Amniotic epithelial cell (primary cell): Measurements from ENCODE around the gene P4HTM.

Source experiments
- DNase-seq: peaks from one replicate; pipeline ENCODE4 v3.0.0-alpha.2; 2010; ENCODE audit warnings: low read depth

Gene P4HTM

GRCh38 chr3:48989796-48990635 lies at the start of gene P4HTM:
TSS of gene P4HTM (plus strand) at chr3:48990241. CDS start at chr3:48990257, 16 bp downstream.
- DNase-seq, result peak; percentile 93

GRCh38 chr3:48945432-48945831 lies 44.6 kb upstream of the P4HTM start:
- no peak for DNase-seq

- no peak for DNase-seq
These were observed 44.0 kb upstream of the P4HTM start for GRCh38 chr3:48945891-48946549.

GRCh38 chr3:48949376-48949717 lies 40.7 kb upstream of the P4HTM start:
- DNase-seq, result peak; percentile 65

- no peak for DNase-seq
These were observed 40.0 kb upstream of the P4HTM start for GRCh38 chr3:48950051-48950450.

- no peak for DNase-seq
These were observed 38.3 kb upstream of the P4HTM start for GRCh38 chr3:48951764-48952163.

- DNase-seq, result peak; percentile 28
These were observed 37.4 kb upstream of the P4HTM start for GRCh38 chr3:48952510-48953118.

- DNase-seq, result no peak
These were observed 32.9 kb upstream of the P4HTM start for GRCh38 chr3:48957006-48957705.

- DNase-seq, result no peak
These were observed 29.1 kb upstream of the P4HTM start for GRCh38 chr3:48960841-48961413.

- DNase-seq, result no peak
These were observed 27.7 kb upstream of the P4HTM start for GRCh38 chr3:48962340-48962739.

- no peak for DNase-seq
These were observed 27.1 kb upstream of the P4HTM start for GRCh38 chr3:48962939-48963338.

GRCh38 chr3:48963591-48963990 lies 26.4 kb upstream of the P4HTM start:
- DNase-seq, result no peak

- peak; percentile 70 for DNase-seq
These were observed 23.7 kb upstream of the P4HTM start for GRCh38 chr3:48966367-48966766.

- no peak for DNase-seq
These were observed 23.1 kb upstream of the P4HTM start for GRCh38 chr3:48966876-48967361.

- DNase-seq, result no peak
These were observed 19.5 kb upstream of the P4HTM start for GRCh38 chr3:48970586-48970985.

- DNase-seq, result no peak
These were observed 15.8 kb upstream of the P4HTM start for GRCh38 chr3:48974076-48974864.

GRCh38 chr3:48979451-48979850 lies 10.6 kb upstream of the P4HTM start:
- no peak for DNase-seq

- DNase-seq, result no peak
These were observed 9.7 kb upstream of the P4HTM start for GRCh38 chr3:48980295-48980694.

GRCh38 chr3:48982016-48982415 lies 8.0 kb upstream of the P4HTM start:
- DNase-seq, result no peak

- DNase-seq, result no peak
These were observed 7.4 kb upstream of the P4HTM start for GRCh38 chr3:48982686-48983085.

- no peak for DNase-seq
These were observed 6.9 kb upstream of the P4HTM start for GRCh38 chr3:48983096-48983495.
